ENCODE measurements around the gene SP1. TPM values are rescaled to one million over a fixed set of nuclear protein-coding genes. Genes with fewer than 3 reads are reported as not detected.

Gene SP1
- total and polyA plus RNA-seq, 9 of the 15 experiments (the other 6 are each of a cell fraction or from before 2014, with no cell fraction given), result 8.0 to 65.5 (median 41.6) TPM

DNA sequence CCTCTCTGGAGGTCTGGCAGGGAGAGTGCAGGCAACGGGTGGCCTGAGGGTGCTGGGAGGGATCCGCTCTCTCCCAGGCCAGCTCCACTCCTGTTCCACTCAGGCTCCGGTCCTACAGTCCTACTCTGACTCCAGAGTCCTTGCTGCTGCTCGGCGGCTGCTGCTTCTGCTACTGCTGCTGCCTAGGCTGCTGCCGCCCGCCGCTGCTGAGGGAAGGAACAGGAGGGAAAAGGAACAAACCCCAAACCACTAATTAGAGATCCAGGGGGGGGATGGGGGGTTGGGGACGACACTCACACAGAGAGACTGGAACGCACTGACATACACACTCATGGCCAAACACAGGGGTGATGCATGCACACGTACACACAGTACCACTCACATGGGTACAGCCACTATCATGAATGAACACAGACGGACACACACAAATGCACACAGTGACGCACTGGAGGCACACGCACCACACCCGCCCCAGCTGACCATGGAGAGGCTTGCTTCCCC is 43.7 kb upstream of the SP1 start, which contains the start of gene SP7:
TSS of gene SP7 (minus strand) at position 174 of the 501 bp plus-strand sequence. CDS start 708 bp downstream, outside the sequence.
- Histone ChIP-seq H2AFZ (ENCODE audit: low read depth, low read length) (peak within 1 kb of the TSS; percentile 56; the same call in 1 of the 2 replicates), H4K20me1 (replicated peaks; ENCODE audit: control insufficient read depth, insufficient read depth, low read length) (no peaks in the 10 kb centered on the region), H3K4me3 (no peak within 1 kb of the TSS), H3K27me3 (ENCODE audit: control insufficient read depth in 2 of 2, insufficient read depth in 2 of 2, low read length in 2 of 2) (no peaks in the 10 kb centered on the region), H3K9me3 (replicated peaks; ENCODE audit: control insufficient read depth, insufficient read depth, low read depth, low read length) (no peaks in the 10 kb centered on the region), H3K9ac (ENCODE audit: insufficient read depth in 1 of 2, low read depth in 2 of 2, low read length in 2 of 2) (peak within 1 kb of the TSS in 1 of 2 experiments; percentile 77; a peak in 2 of 4 replicates), H3K27ac (ENCODE audit: extremely low read depth, low read depth, low read length) (no peak within 1 kb of the TSS), H3K79me2 (ENCODE audit: control insufficient read depth, insufficient read depth, low read length) (no peaks in the 10 kb centered on the region), H3K4me2 (ENCODE audit: insufficient read depth, low read length) (no peak within 1 kb of the TSS), H3K9me1 (ENCODE audit: control insufficient read depth, insufficient read depth, low read length) (no peaks in the 10 kb centered on the region), H3K4me1 (replicated peaks in 1 of 2; ENCODE audit: control insufficient read depth in 2 of 2, insufficient read depth in 2 of 2, low read length in 2 of 2) (peaks cover 27 to 37% of the 10 kb centered on the region in 2 experiments), H3K36me3 (ENCODE audit: control insufficient read depth, insufficient read depth, low read length) (no peaks in the 10 kb centered on the region)
- TF ChIP-seq, protein P1, sequence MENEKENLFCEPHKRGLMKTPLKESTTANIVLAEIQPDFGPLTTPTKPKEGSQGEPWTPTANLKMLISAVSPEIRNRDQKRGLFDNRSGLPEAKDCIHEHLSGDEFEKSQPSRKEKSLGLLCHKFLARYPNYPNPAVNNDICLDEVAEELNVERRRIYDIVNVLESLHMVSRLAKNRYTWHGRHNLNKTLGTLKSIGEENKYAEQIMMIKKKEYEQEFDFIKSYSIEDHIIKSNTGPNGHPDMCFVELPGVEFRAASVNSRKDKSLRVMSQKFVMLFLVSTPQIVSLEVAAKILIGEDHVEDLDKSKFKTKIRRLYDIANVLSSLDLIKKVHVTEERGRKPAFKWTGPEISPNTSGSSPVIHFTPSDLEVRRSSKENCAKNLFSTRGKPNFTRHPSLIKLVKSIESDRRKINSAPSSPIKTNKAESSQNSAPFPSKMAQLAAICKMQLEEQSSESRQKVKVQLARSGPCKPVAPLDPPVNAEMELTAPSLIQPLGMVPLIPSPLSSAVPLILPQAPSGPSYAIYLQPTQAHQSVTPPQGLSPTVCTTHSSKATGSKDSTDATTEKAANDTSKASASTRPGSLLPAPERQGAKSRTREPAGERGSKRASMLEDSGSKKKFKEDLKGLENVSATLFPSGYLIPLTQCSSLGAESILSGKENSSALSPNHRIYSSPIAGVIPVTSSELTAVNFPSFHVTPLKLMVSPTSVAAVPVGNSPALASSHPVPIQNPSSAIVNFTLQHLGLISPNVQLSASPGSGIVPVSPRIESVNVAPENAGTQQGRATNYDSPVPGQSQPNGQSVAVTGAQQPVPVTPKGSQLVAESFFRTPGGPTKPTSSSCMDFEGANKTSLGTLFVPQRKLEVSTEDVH (IDR thresholded peaks at IDR 0.05; ENCODE audit: low read depth, partially characterized antibody), result no peak
- no peak for TF ChIP-seq ZC3H11A (IDR thresholded peaks at IDR 0.05; ENCODE audit: low read depth, low read length)
- TF ChIP-seq, protein P2, sequence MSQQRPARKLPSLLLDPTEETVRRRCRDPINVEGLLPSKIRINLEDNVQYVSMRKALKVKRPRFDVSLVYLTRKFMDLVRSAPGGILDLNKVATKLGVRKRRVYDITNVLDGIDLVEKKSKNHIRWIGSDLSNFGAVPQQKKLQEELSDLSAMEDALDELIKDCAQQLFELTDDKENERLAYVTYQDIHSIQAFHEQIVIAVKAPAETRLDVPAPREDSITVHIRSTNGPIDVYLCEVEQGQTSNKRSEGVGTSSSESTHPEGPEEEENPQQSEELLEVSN (IDR thresholded peaks at IDR 0.05; ENCODE audit: borderline replicate concordance in 1 of 2, extremely low read depth in 1 of 2, insufficient read depth in 1 of 2, insufficient read length in 1 of 2, low read depth in 1 of 2, low read length in 1 of 2, poor library complexity in 1 of 2, severe bottlenecking in 1 of 2), result peak in 1 of 2 experiments; percentile 4
- TF ChIP-seq ZSCAN32 (CRISPR knock-in tag; IDR thresholded peaks at IDR 0.05), result no peak
- CTCF ChIA-PET (ENCODE audit: low intra/inter-chr PET ratio), result no interaction called here
- no TSS peak for BruUV-seq (replicated peaks)
- intact Hi-C loops (cut with micrococcal nuclease) (no loop called here), in situ Hi-C loops (cut with MboI) (no loop called here)
- ATAC-seq (peak; percentile 21), DNase-seq (ENCODE audit: extremely low read depth in 1 of 4, low spot score in 3 of 4) (no peak), FAIRE-seq (no peak)
- POLR2A ChIA-PET, result interaction anchor here (1.2 to 1.6 kb wide), 2 partner anchors 15 to 16 kb away, joined by 3 to 4 read pairs; partner anchors contain the start of gene AAAS
- 42% methylated on average over 12 of the region's 15 CpGs for WGBS (ENCODE audit: insufficient coverage, low coverage, missing lambda C conversion rate)
